H9 (cell line): Measurements from ENCODE around the gene CENPV. TPM values are rescaled to one million over a fixed set of nuclear protein-coding genes. Genes with fewer than 3 reads are reported as not detected.
"Not testable (repeated sequence)": the region's sequence is repeated elsewhere in the genome, so short reads cannot be mapped to it uniquely, and the experiment has no call there.

ENCODE experiments used
- DNase-seq: peaks from one replicate; pipeline ENCODE4 v3.0.0-alpha.2; 2017
- H2AFZ ChIP-seq: one replicate; pipeline ENCODE4 v1.6.1; 2013; ENCODE audit warnings: mild to moderate bottlenecking, low read length, control low read depth, moderate library complexity
- H2AK5ac ChIP-seq: 2 replicates; pipeline ENCODE4 v1.6.1; 2013; ENCODE audit warnings: low read length, control low read depth, mixed read lengths; ENCODE audit not compliant: insufficient read length
- H2BK120ac ChIP-seq: one replicate; pipeline ENCODE4 v1.6.1; 2013; ENCODE audit warnings: low read depth, mild to moderate bottlenecking, low read length, control low read depth, inconsistent platforms; ENCODE audit not compliant: poor library complexity, severe bottlenecking
- H2BK12ac ChIP-seq: 2 replicates; pipeline ENCODE4 v1.6.1; 2013; ENCODE audit warnings: low read length, control low read depth, mixed read lengths, low read depth; ENCODE audit not compliant: insufficient read length
- H2BK15ac ChIP-seq: 2 replicates; pipeline ENCODE4 v1.6.1; 2013; ENCODE audit warnings: low read depth, low read length, control low read depth
- H2BK20ac ChIP-seq: one replicate; pipeline ENCODE4 v1.6.1; 2013; ENCODE audit warnings: low read depth, mild to moderate bottlenecking, low read length, control low read depth, inconsistent platforms; ENCODE audit not compliant: poor library complexity, severe bottlenecking
- H2BK5ac ChIP-seq: 2 replicates; pipeline ENCODE4 v1.6.1; 2013; ENCODE audit warnings: low read length, control low read depth, mixed read lengths; ENCODE audit not compliant: insufficient read length
- H3K14ac ChIP-seq: 2 replicates; pipeline ENCODE4 v1.6.1; 2013; ENCODE audit warnings: low read length, control low read depth; ENCODE audit not compliant: insufficient read depth
- H3K18ac ChIP-seq: 2 replicates; pipeline ENCODE4 v1.6.1; 2013; ENCODE audit warnings: low read depth, mild to moderate bottlenecking, mixed read lengths, low read length, control low read depth; ENCODE audit not compliant: insufficient read length
- H3K23ac ChIP-seq: 2 replicates; pipeline ENCODE4 v1.6.1; 2013; ENCODE audit warnings: low read length, control low read depth, mixed read lengths, low read depth; ENCODE audit not compliant: insufficient read length
- H3K23me2 ChIP-seq: 2 replicates; pipeline ENCODE4 v1.6.1; 2013; ENCODE audit warnings: low read depth, mild to moderate bottlenecking, mixed read lengths, low read length, control low read depth; ENCODE audit not compliant: insufficient read length, poor library complexity, severe bottlenecking
- H3K27ac ChIP-seq: 2 replicates; pipeline ENCODE4 v1.5.1; 2013; ENCODE audit warnings: low read length, control low read depth, mixed read lengths, low read depth; ENCODE audit not compliant: insufficient read length
- H3K27me3 ChIP-seq: 2 replicates; pipeline ENCODE4 v1.6.1; 2013; ENCODE audit warnings: low read length, control low read depth, inconsistent platforms; ENCODE audit not compliant: insufficient read depth
- H3K4ac ChIP-seq: 2 replicates; pipeline ENCODE4 v1.6.1; 2013; ENCODE audit warnings: low read depth, mild to moderate bottlenecking, control low read depth, inconsistent platforms, low read length, moderate library complexity
- H3K4me1 ChIP-seq: 2 replicates; pipeline ENCODE4 v1.6.1; 2013; ENCODE audit warnings: low read length, control low read depth, inconsistent platforms; ENCODE audit not compliant: insufficient read depth
- H3K4me2 ChIP-seq: 2 replicates; pipeline ENCODE4 v1.6.1; 2013; ENCODE audit warnings: low read length, control low read depth, mixed read lengths; ENCODE audit not compliant: insufficient read length, insufficient read depth
- H3K56ac ChIP-seq: 2 replicates; pipeline ENCODE4 v1.6.1; 2013; ENCODE audit warnings: low read depth, mild to moderate bottlenecking, mixed read lengths, low read length, control low read depth; ENCODE audit not compliant: insufficient read length
- H3K79me1 ChIP-seq: 2 replicates; pipeline ENCODE4 v1.6.1; 2013; ENCODE audit warnings: low read depth, mild to moderate bottlenecking, moderate library complexity, low read length, control low read depth, inconsistent platforms; ENCODE audit not compliant: insufficient read depth, poor library complexity, severe bottlenecking
- H3K79me2 ChIP-seq: 2 replicates; pipeline ENCODE4 v1.6.1; 2013; ENCODE audit warnings: low read length, control low read depth, inconsistent platforms; ENCODE audit not compliant: insufficient read depth
- H3K9ac ChIP-seq: 2 replicates; pipeline ENCODE4 v1.6.1; 2013; ENCODE audit warnings: low read length, control low read depth, mixed read lengths; ENCODE audit not compliant: insufficient read length; ENCODE audit errors: extremely low read depth
- H3K9me3 ChIP-seq: one replicate; pipeline ENCODE4 v1.6.1; 2013; ENCODE audit warnings: low read depth, low read length, inconsistent platforms; ENCODE audit not compliant: control insufficient read depth
- H3T11ph ChIP-seq: one replicate; pipeline ENCODE4 v1.6.1; 2013; ENCODE audit warnings: mild to moderate bottlenecking, low read length, control low read depth, inconsistent platforms
- H4K20me1 ChIP-seq: one replicate; pipeline ENCODE4 v1.6.1; 2013; ENCODE audit not compliant: control insufficient read depth, insufficient read length, insufficient read depth
- H4K5ac ChIP-seq: 2 replicates; pipeline ENCODE4 v1.6.1; 2013; ENCODE audit warnings: low read depth, mild to moderate bottlenecking, mixed read lengths, low read length, control low read depth; ENCODE audit not compliant: insufficient read length
- H4K8ac ChIP-seq: replicated peaks from 2 replicates; pipeline ENCODE4 v1.6.1; 2013; ENCODE audit warnings: low read length, control low read depth, mixed read lengths, low read depth; ENCODE audit not compliant: insufficient read length
- H4K91ac ChIP-seq: 2 replicates; pipeline ENCODE4 v1.6.1; 2013; ENCODE audit warnings: low read depth, mild to moderate bottlenecking, moderate library complexity, mixed read lengths, low read length, control low read depth; ENCODE audit not compliant: insufficient read length
- H3K27ac Mint-ChIP-seq, 3 experiments: 2 replicates in 2 of 3; 3 replicates in 1 of 3; pipeline ENCODE4 v1.8.0; 2020 to 2021; ENCODE audit warnings: mixed read lengths in 3 of 3, mild to moderate bottlenecking in 1 of 3, moderate library complexity in 1 of 3
- H3K27me3 Mint-ChIP-seq: 2 replicates; pipeline ENCODE4 v1.8.0; 2021; ENCODE audit warnings: low read depth, mild to moderate bottlenecking, moderate library complexity, mixed read lengths
- H3K36me3 Mint-ChIP-seq, 3 experiments: 2 replicates in 2 of 3; 3 replicates in 1 of 3; pipeline ENCODE4 v1.8.0; 2020 to 2021; ENCODE audit warnings: low read depth in 3 of 3, mixed read lengths in 3 of 3; ENCODE audit not compliant: insufficient read depth in 1 of 3
- H3K4me1 Mint-ChIP-seq, 2 experiments: 2 replicates each; pipeline ENCODE4 v1.8.0; 2020; ENCODE audit warnings: mixed read lengths in 2 of 2
- H3K4me3 Mint-ChIP-seq, 2 experiments: 2 replicates in 1 of 2; 3 replicates in 1 of 2; pipeline ENCODE4 v1.8.0; 2020 to 2021; ENCODE audit warnings: mild to moderate bottlenecking in 2 of 2, mixed read lengths in 2 of 2, moderate library complexity in 1 of 2
- H3K9me3 Mint-ChIP-seq, 2 experiments: 2 replicates in 1 of 2; 3 replicates in 1 of 2; pipeline ENCODE4 v1.8.0; 2020; ENCODE audit warnings: mild to moderate bottlenecking in 2 of 2, mixed read lengths in 2 of 2, moderate library complexity in 1 of 2
- WGBS: extraction: QIAGEN DNeasy Blood & Tissue Kit; methylation state at CpG from one replicate; pipeline ENCODE4 v1.1.7; 2013; ENCODE audit warnings: missing lambda C conversion rate, low lambda C conversion rate, mixed read lengths; ENCODE audit not compliant: insufficient read length; ENCODE audit errors: extremely low coverage; 5-methylcytosine and 5-hydroxymethylcytosine counted together
- total RNA-seq: library from RNA; stranded (reverse); gene quantifications from 2 replicates; pipeline ENCODE4 v1.2.1, GENCODE V29; 2021
- TF ChIP-seq, protein P1 (sequence below): fragments of 200-600 bp; sonication (generic); conservative IDR thresholded peaks from 3 replicates; pipeline ENCODE4 v1.8.0; 2021; ENCODE audit warnings: antibody characterized with exemption, mild to moderate bottlenecking

Gene CENPV
- total RNA-seq, 1 experiment from 2014 or later = 200 TPM

DNA sequence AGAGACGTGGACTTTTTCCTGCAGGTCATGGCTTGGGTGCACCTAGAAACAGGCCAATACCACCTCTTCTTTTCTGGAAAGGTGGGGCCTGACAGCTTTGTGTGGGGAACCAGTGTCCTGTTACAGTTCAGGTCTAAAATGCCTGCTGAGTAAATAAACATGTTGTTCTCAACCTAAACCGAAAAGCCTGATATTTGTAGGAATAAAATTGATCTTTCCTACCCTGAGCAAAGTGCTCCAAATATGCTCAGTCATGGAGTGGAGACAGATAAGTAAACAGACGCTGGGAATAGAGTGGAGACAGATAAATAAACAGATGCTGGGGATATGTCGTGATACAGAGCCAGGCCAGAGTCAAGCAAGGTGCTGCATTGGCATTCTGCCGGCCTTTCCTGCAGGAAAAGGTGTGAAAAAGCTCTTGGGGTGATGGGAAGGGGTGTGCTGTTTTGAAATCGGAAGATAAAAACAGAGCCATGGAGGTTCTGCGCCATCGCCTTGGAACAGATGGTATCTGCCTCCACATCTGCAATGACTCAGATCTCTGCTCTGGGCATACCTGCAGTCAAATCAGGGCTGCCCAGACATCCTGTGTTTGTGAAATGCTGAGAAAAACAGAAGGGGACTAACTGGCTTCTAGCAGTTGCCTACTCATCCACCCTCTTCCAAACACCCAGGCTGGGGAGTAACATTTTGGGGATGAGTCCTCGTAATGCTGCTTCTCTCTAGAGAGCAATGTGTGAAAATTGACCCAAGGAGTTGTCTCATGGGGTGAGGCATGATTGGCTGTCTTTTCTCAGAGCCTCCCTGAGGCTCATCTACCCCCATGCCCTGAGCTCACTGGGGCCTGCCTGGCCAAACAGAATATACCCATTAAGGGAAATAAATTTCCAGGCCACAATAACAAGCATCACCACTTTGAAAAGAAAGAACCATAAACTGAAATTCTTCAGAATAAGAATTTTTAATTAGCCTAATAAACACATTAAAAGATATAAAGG lies 45.3 kb upstream of the CENPV start:
- Histone ChIP-seq H3K9ac (no peak overlapping the region), H3T11ph (no peak overlapping the region), H4K8ac (no peak overlapping the region), H2AK5ac (no peak overlapping the region), H2BK15ac (no peak overlapping the region), H3K4me1 (no peaks in the 10 kb centered on the region), H4K5ac (no peak overlapping the region), H2BK20ac (no peak overlapping the region), H3K23me2 (no peaks in the 10 kb centered on the region), H4K91ac (no peak overlapping the region), H4K20me1 (no peaks in the 10 kb centered on the region), H3K79me1 (no peaks in the 10 kb centered on the region), H3K79me2 (no peaks in the 10 kb centered on the region), H3K56ac (no peak overlapping the region), H2BK12ac (no peak overlapping the region), H3K27ac (no peak overlapping the region), H3K14ac (no peak overlapping the region), H2BK120ac (no peak overlapping the region), H3K4ac (no peak overlapping the region; the same call in 1 of the 2 replicates), H3K4me2 (no peak overlapping the region), H3K9me3 (no peaks in the 10 kb centered on the region), H3K18ac (no peak overlapping the region), H3K23ac (no peak overlapping the region), H2AFZ (peak overlapping the region; percentile 40), H2BK5ac (no peak overlapping the region), H3K27me3 (no peaks in the 10 kb centered on the region)
- H3K27ac Mint-ChIP-seq = peak overlapping the region; percentile 35 to 94 (median 50); a peak in 6 of 7 replicates
- DNase-seq = no peak
- TF ChIP-seq, protein P1, sequence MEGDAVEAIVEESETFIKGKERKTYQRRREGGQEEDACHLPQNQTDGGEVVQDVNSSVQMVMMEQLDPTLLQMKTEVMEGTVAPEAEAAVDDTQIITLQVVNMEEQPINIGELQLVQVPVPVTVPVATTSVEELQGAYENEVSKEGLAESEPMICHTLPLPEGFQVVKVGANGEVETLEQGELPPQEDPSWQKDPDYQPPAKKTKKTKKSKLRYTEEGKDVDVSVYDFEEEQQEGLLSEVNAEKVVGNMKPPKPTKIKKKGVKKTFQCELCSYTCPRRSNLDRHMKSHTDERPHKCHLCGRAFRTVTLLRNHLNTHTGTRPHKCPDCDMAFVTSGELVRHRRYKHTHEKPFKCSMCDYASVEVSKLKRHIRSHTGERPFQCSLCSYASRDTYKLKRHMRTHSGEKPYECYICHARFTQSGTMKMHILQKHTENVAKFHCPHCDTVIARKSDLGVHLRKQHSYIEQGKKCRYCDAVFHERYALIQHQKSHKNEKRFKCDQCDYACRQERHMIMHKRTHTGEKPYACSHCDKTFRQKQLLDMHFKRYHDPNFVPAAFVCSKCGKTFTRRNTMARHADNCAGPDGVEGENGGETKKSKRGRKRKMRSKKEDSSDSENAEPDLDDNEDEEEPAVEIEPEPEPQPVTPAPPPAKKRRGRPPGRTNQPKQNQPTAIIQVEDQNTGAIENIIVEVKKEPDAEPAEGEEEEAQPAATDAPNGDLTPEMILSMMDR = no peak
- no peaks in the 10 kb centered on the region for H3K27me3 Mint-ChIP-seq
- peak overlapping the region in 1 of 2 experiments; percentile 10; a peak in 2 of 5 replicates for H3K4me3 Mint-ChIP-seq
- WGBS = no CpG with 5 or more reads among the region's 9 CpGs
- no peaks in the 10 kb centered on the region for H3K9me3 Mint-ChIP-seq
- peaks cover 0 to 1% (median 0%) of the 10 kb centered on the region in 3 experiments; a peak in 1 of 7 replicates for H3K36me3 Mint-ChIP-seq
- peaks cover 12 to 21% of the 10 kb centered on the region in 2 experiments for H3K4me1 Mint-ChIP-seq

DNA sequence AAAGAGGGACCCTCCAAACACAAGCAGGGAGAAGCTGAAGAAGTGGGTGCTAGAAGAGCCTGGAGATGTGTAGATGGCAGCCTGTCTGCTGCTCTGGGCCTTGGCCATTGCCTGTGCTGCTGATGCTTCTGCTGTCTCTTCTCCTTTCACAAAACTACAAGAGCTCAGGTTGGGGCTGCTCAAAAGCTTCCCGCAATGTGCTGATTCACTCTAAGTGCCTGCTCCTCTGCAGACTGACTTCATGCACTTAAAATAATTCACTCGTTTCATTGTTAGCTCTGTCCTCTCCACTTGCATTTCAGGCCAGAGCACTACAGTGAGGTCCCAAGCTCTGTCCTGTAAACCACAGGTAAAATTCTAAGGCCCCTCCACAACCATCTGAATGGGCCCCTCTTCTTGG lies 43.4 kb upstream of the CENPV start:
- not testable (repeated sequence) for H3K56ac ChIP-seq, H3K36me3 Mint-ChIP-seq
- peak overlapping the region in 2 of 3 experiments; percentile 9 to 66; a peak in 4 of 7 replicates for H3K27ac Mint-ChIP-seq

More for the DNA sequence above, 43.4 kb upstream of the CENPV start:
- not testable (repeated sequence) for H3K79me2 ChIP-seq, H3K9me3 ChIP-seq, H4K5ac ChIP-seq, H3K4me1 ChIP-seq, H2BK5ac ChIP-seq, H2AFZ ChIP-seq, H4K91ac ChIP-seq, H3K27me3 Mint-ChIP-seq, H2BK12ac ChIP-seq, H2BK15ac ChIP-seq, H3K23ac ChIP-seq, H3K79me1 ChIP-seq, DNase-seq, H3K18ac ChIP-seq, H2BK20ac ChIP-seq, H3K4me2 ChIP-seq, H3K14ac ChIP-seq, H3K4me3 Mint-ChIP-seq, H3K9me3 Mint-ChIP-seq, H3T11ph ChIP-seq, H3K27ac ChIP-seq, H3K27me3 ChIP-seq, H3K9ac ChIP-seq, H4K20me1 ChIP-seq, H3K23me2 ChIP-seq, H2AK5ac ChIP-seq, H2BK120ac ChIP-seq, H3K4ac ChIP-seq, H4K8ac ChIP-seq
- H3K4me1 Mint-ChIP-seq = peaks cover 12 to 21% of the 10 kb centered on the region in 2 experiments
- no CpG with 5 or more reads among the region's 2 CpGs for WGBS
